HG03196 (cell line): ENCODE measurements around the gene C20orf204.
A peak's percentile ranks its signal among the peaks of the same experiment; 100 is the strongest.

ENCODE experiments used
- ATAC-seq: cut with Tn5 transposase; IDR thresholded peaks from one replicate; pipeline ENCODE4 v1.9.1; 2021; ENCODE audit not compliant: unreplicated experiment

Gene C20orf204

DNA sequence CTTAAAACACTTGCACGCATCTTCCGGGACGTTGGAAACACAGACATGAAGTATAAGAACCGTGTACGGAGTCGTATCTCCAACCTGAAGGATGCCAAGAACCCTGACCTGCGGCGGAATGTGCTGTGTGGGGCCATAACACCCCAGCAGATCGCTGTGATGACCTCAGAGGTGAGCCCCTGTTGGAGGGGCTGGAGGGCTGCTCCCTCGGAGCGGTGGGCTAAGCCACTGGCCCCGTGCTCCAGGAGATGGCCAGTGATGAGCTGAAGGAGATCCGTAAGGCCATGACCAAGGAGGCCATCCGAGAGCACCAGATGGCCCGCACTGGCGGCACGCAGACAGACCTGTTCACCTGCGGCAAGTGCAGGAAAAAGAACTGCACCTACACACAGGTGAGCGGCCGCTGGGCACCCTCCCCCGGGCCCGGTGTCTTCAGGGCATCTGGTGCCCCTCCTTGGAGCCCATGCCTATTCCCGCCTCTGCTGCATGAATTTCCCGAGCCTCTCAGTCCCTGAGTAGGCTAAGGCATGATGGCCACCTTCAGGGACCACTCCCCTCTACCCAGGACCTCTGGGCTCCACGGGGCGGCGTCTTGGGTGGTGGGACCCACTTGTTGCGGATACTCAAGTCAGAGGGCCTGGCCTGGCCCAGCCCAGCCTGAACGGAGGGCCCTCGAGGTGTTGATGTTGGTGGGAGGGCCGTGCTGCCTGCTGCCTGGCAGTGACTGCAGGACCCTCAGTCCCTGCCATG is 34.4 kb downstream of the C20orf204 start:
- ATAC-seq = no peak

GRCh38 chr20:64071341-64072332 is 35.7 kb downstream of the C20orf204 start:
- no peak for ATAC-seq

DNA sequence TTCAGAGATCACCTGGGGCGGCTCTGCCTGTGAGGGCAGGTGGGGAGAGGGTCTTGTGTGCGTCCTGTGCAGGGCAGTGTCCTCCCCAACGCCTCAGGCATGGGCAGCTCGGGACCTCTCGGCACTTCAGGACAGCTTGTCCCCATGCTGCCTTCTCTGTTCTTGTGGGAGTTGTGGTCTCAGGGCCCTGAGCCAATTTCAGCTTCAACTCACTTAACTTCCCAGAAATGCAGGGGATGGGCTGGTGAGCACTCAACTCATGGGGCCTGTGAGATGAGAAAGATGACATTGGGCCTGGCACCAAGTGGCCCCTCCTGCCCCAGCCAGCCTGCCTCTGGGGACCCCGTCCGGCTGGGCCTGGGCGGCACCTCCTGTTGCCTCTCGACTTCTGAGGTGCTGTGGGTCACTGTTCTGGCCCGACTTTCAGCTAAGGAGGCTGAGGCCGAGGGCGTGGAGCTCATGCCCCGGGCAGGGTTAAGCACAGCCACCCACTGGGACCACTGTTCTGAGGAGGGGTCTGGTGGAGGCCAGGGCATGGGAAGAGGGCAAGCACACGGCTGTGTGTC is 36.6 kb downstream of the C20orf204 start:
- no peak for ATAC-seq

- no peak for ATAC-seq
Observed at GRCh38 chr20:64073476-64074183, 37.6 kb downstream of the C20orf204 start.

- no peak for ATAC-seq
Observed at GRCh38 chr20:64074184-64074789, 38.3 kb downstream of the C20orf204 start.

GRCh38 chr20:64074963-64075362 is 39.0 kb downstream of the C20orf204 start:
- ATAC-seq = no peak

DNA sequence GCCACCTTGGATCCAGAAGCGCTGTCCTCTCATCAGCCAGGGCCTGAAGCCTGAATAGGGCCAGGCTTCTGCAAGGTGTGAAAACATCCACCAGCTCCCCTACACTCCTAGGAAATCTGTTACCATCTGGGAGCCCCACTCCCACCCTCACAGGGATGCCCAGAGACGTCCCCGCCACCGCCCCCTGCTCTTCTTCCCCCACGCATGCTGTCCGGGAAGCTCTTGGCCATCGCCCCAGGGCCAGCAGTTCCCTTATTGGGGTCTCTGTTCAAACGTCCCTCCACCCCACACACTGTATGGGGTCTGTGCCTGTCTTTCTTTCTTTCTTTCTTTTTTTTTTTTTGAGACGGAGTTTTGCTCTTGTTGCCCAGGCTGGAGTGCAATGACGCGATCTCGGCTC is 39.6 kb downstream of the C20orf204 start:
- ATAC-seq = no peak

DNA sequence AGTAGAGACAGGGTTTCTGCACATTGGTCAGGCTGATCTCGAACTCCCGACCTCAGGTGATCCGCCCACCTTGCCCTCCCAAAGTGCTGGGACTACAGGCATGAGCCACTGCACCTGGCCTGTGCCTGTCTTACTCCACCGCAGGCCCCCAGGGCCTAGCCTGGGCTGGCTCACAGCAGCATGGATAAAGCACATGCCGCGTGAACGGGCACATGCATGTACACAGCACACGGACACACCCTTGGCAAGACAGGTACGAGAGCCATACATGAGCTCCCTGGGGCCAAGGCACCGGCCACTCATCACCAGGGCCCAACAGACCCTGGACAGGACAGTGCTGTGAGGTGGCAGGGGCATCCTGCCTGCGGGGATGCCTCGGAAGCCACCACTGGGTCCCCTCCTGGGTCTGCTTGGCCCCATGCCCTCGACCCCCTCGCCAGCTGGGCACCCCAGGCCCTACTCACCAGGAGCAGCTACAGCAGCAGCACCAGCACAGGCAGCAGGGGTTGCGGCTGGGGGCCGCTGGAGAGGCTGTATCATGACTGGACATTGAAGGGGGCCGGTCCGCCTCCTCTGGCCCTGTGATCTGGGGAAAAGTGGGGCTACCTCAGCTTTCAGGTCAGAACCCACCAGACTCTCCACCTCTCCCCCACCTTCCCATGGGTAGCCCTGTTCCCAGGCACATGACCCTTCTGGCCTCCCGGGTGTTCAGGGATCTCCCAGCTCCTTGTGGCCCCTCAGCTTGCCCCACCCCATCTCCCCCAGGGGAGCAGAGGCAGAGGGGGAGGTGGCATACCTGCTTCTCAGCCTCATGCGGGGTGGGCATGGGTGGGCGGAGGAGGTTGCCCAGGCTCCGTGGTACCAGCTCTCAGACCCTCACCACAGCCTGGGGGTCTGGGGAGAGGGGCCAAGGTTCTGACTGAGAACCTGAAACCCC is 40.3 kb downstream of the C20orf204 start:
- no peak for ATAC-seq

DNA sequence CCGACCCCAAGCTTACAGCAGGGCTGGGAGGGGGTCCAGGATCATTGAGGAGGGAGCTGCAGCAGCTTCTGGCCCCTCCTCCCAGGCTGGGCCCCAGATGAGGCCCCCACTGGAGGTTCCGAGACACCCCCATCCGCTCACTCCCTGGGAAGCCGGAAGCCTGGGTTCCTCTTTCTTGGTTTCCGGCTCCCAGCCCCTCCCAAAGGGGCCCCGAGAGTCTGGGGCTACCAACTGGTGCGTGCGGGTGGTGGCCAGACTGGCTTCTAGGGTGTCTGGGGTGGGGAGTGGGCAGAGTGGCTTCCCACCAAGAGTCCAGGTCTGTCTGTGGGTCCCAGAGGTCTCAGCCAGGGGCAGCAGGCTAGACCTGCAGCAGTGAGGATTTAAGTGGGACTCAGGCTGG is 41.1 kb downstream of the C20orf204 start:
- no peak for ATAC-seq

GRCh38 chr20:64077541-64077875 is 41.5 kb downstream of the C20orf204 start:
- no peak for ATAC-seq

GRCh38 chr20:64077876-64078551 is 42.0 kb downstream of the C20orf204 start:
- ATAC-seq = no peak

DNA sequence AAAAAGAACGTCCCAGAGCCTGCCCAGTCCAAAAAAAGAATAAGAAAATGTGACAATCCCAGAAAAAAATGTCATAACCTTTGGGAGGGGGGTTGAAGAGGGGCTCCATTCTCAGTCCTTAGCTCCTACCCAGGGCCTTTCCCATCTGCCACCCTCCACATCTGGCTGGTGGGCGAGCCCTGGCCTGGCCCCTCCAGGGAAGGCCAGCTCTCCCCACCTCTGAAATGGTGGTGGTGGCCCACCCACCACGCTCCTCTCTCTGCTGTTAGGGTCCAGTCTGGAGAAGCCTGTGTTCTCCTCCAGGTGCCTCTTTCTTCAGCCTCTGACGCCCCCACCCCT is 42.9 kb downstream of the C20orf204 start:
- no peak for ATAC-seq

- ATAC-seq = peak; percentile 31
Observed at GRCh38 chr20:64079273-64080012, 43.5 kb downstream of the C20orf204 start, which contains the start of gene RGS19. Gene RGS19, minus strand, starts transcription at chr20:64079518. Its CDS starts 2,632 bp downstream, at chr20:64076886.

- ATAC-seq = no peak
Observed at GRCh38 chr20:64080013-64080812, 44.2 kb downstream of the C20orf204 start, which contains the start of gene OPRL1. Gene OPRL1, plus strand, starts transcription at chr20:64080082. Its CDS starts 12,639 bp downstream, at chr20:64092721.

- ATAC-seq = no peak
Observed at GRCh38 chr20:64080813-64081623, 45.0 kb downstream of the C20orf204 start.

GRCh38 chr20:64081624-64081964 is 45.6 kb downstream of the C20orf204 start:
- ATAC-seq = no peak
